Thyroid gland (tissue), 4 donors: ENCODE data around the gene CDC27.

Source experiments
- POLR2A ChIP-seq, 2 donors: fragments of 450-650 bp; IDR thresholded peaks; one replicate each; pipeline ENCODE4 v1.6.1; 2017; ENCODE audit warnings: antibody characterized with exemption in 2 of 2, mild to moderate bottlenecking in 2 of 2, moderate library complexity in 1 of 2
- TF ChIP-seq, protein P1 (sequence below), 6 experiments: fragments of 200-600 bp in 3 of 6; fragments of 450-650 bp in 3 of 6; sonication (generic) in 3 of 6; IDR thresholded peaks; one replicate each; pipeline ENCODE4 v1.5.1; 2016 to 2019; ENCODE audit warnings: antibody characterized with exemption in 6 of 6, mild to moderate bottlenecking in 2 of 6, inconsistent platforms in 1 of 6, moderate library complexity in 1 of 6

DNA sequence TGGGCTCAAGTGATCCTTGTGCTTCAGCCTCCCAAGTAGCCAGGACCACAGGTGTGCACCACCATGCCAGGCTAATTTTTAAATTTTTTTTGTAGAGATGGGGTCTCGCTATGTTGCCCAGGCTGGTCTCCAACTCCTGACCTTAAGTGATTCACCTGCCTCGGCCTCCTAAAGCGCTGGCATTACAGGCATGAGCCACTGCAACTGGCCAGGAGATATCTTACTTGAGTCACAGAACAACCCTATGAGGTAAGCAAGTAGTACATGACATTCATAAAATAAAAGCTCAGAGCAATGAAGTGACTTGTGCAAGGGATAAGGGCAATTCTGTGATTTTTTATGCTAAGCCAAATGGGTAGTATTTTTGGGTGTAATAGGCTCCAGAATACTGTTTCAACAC, 57.3 kb downstream of the CDC27 start:
- TF ChIP-seq, protein P1, sequence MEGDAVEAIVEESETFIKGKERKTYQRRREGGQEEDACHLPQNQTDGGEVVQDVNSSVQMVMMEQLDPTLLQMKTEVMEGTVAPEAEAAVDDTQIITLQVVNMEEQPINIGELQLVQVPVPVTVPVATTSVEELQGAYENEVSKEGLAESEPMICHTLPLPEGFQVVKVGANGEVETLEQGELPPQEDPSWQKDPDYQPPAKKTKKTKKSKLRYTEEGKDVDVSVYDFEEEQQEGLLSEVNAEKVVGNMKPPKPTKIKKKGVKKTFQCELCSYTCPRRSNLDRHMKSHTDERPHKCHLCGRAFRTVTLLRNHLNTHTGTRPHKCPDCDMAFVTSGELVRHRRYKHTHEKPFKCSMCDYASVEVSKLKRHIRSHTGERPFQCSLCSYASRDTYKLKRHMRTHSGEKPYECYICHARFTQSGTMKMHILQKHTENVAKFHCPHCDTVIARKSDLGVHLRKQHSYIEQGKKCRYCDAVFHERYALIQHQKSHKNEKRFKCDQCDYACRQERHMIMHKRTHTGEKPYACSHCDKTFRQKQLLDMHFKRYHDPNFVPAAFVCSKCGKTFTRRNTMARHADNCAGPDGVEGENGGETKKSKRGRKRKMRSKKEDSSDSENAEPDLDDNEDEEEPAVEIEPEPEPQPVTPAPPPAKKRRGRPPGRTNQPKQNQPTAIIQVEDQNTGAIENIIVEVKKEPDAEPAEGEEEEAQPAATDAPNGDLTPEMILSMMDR (IDR thresholded peaks at IDR 0.05): no peak
- TF ChIP-seq POLR2A (IDR thresholded peaks at IDR 0.05): no peak
